WTC11 (cell line): Measurements from ENCODE around the gene AP3M1. TPM values are rescaled to one million over a fixed set of nuclear protein-coding genes. Genes with fewer than 3 reads are reported as not detected.

Experiments used
- ATAC-seq: fragments of 200-7000 bp; cut with Tn5 transposase; 2 replicates; pipeline ENCODE4 v1.10.0; 2021; ENCODE audit warnings: mild to moderate bottlenecking, moderate library complexity
- Bru-seq: library from RNA; stranded (reverse); fragments of 400-500 nt; gene quantifications from one replicate; lab custom pipeline; 2021; lab: Mats Ljungman, UMichigan
- CTCF ChIA-PET: fragments of 300-600 bp; sonication (Branson Sonifier 250); formaldehyde crosslinking; loops from one replicate; lab custom pipeline; 2021; ENCODE audit warnings: antibody characterized with exemption; lab: Charles Lee
- POLR2A ChIA-PET: fragments of 350-600 bp; sonication (Branson Sonifier 250); formaldehyde crosslinking; loops from one replicate; lab custom pipeline; 2021; ENCODE audit warnings: antibody characterized with exemption; lab: Charles Lee
- DNase-seq: peaks from one replicate; pipeline ENCODE4 v3.0.0; 2021; ENCODE audit warnings: low spot score
- H3K27ac Mint-ChIP-seq: 2 replicates; pipeline ENCODE4 v1.8.0; 2021; ENCODE audit warnings: mixed read lengths
- H3K27me3 Mint-ChIP-seq: 2 replicates; pipeline ENCODE4 v1.8.0; 2021; ENCODE audit warnings: low read depth, mild to moderate bottlenecking, moderate library complexity, mixed read lengths
- H3K36me3 Mint-ChIP-seq: 2 replicates; pipeline ENCODE4 v1.8.0; 2021; ENCODE audit warnings: mixed read lengths
- H3K4me1 Mint-ChIP-seq: 2 replicates; pipeline ENCODE4 v1.8.0; 2022; ENCODE audit warnings: mixed read lengths
- H3K4me3 Mint-ChIP-seq: 2 replicates; pipeline ENCODE4 v1.8.0; 2021; ENCODE audit warnings: mild to moderate bottlenecking, moderate library complexity, mixed read lengths
- H3K9me3 Mint-ChIP-seq: 2 replicates; pipeline ENCODE4 v1.8.0; 2021; ENCODE audit warnings: mixed read lengths
- CREM ChIP-seq: sonication (generic); formaldehyde crosslinking; IDR thresholded peaks from 2 replicates; pipeline ENCODE4 v1.8.1; 2022; ENCODE audit warnings: mild to moderate bottlenecking, missing genetic modification reagents, moderate library complexity
- NFE2L1 ChIP-seq: sonication (generic); formaldehyde crosslinking; IDR thresholded peaks from 2 replicates; pipeline ENCODE4 v1.8.1; 2023; ENCODE audit warnings: missing genetic modification reagents
- NFYB ChIP-seq: sonication (generic); formaldehyde crosslinking; conservative IDR thresholded peaks from 2 replicates; pipeline ENCODE4 v1.8.0; 2022; ENCODE audit warnings: low read depth, missing genetic modification reagents
- ZNF121 ChIP-seq: sonication (generic); formaldehyde crosslinking; IDR thresholded peaks from 2 replicates; pipeline ENCODE4 v1.8.0; 2023; ENCODE audit warnings: missing genetic modification reagents
- ZNF416 ChIP-seq: fragments of 250-450 bp; sonication (Bioruptor Pico); IDR thresholded peaks from 2 replicates; pipeline ENCODE4 v1.9.0; 2021; ENCODE audit warnings: mild to moderate bottlenecking, inconsistent platforms
- ZNF671 ChIP-seq: fragments of 250-450 bp; sonication (Bioruptor Pico); IDR thresholded peaks from 2 replicates; pipeline ENCODE4 v1.8.0; 2021; ENCODE audit warnings: mild to moderate bottlenecking
- long read RNA-seq, 3 experiments: library from RNA in 1 of 3; library from capped mRNA in 1 of 3; library from polyadenylated mRNA in 1 of 3; unstranded in 2 of 3; stranded (forward) in 1 of 3; transcript quantifications; one replicate each; pipeline ENCODE4 v2.0.0, GENCODE V29; 2021
- total RNA-seq: library from RNA; stranded (reverse); gene quantifications from 3 replicates; pipeline ENCODE4 v1.2.3, GENCODE V29; 2021
- TF ChIP-seq, protein P1 (sequence below): sonication (generic); formaldehyde crosslinking; IDR thresholded peaks from 2 replicates; pipeline ENCODE4 v1.8.1; 2023; ENCODE audit warnings: mild to moderate bottlenecking, missing genetic modification reagents
- TF ChIP-seq, protein P2 (sequence below): sonication (generic); formaldehyde crosslinking; IDR thresholded peaks from 2 replicates; pipeline ENCODE4 v1.8.0; 2023; ENCODE audit warnings: missing genetic modification reagents, mild to moderate bottlenecking, borderline replicate concordance
- TF ChIP-seq, protein P3 (sequence below): sonication (generic); formaldehyde crosslinking; IDR thresholded peaks from 2 replicates; pipeline ENCODE4 v1.8.1; 2022; ENCODE audit warnings: mild to moderate bottlenecking, moderate library complexity, missing genetic modification reagents
- TF ChIP-seq, protein P4 (sequence below): sonication (generic); formaldehyde crosslinking; IDR thresholded peaks from 2 replicates; pipeline ENCODE4 v1.8.0; 2022; ENCODE audit warnings: mild to moderate bottlenecking, missing genetic modification reagents
- TF ChIP-seq, protein P5 (sequence below): sonication (generic); formaldehyde crosslinking; IDR thresholded peaks from 2 replicates; pipeline ENCODE4 v1.8.0; 2022; ENCODE audit warnings: missing genetic modification reagents

The AP3M1 gene, protein sequence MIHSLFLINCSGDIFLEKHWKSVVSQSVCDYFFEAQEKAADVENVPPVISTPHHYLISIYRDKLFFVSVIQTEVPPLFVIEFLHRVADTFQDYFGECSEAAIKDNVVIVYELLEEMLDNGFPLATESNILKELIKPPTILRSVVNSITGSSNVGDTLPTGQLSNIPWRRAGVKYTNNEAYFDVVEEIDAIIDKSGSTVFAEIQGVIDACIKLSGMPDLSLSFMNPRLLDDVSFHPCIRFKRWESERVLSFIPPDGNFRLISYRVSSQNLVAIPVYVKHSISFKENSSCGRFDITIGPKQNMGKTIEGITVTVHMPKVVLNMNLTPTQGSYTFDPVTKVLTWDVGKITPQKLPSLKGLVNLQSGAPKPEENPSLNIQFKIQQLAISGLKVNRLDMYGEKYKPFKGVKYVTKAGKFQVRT
- 33.7 to 37.3 TPM (median 36.5 TPM) in 3 replicates for total RNA-seq
- percentile 80 among the genes with signal in this experiment for Bru-seq, nascent RNA
- long read RNA-seq, experiment 1, full-length matches to known transcripts, result 155 of 242 reads
- long read RNA-seq, experiment 1, partial matches to known transcripts, result 13 of 242 reads
- long read RNA-seq, experiment 1, other reads (novel, unspliced or antisense), result 74 of 242 reads
- long read RNA-seq, experiment 2, full-length matches to known transcripts, result 6 of 59 reads
- long read RNA-seq, experiment 2, partial matches to known transcripts, result 11 of 59 reads
- long read RNA-seq, experiment 2, other reads (novel, unspliced or antisense), result 42 of 59 reads
- long read RNA-seq, experiment 3, full-length matches to known transcripts, result 23 of 47 reads
- long read RNA-seq, experiment 3, partial matches to known transcripts, result 9 of 47 reads
- long read RNA-seq, experiment 3, other reads (novel, unspliced or antisense), result 15 of 47 reads

DNA sequence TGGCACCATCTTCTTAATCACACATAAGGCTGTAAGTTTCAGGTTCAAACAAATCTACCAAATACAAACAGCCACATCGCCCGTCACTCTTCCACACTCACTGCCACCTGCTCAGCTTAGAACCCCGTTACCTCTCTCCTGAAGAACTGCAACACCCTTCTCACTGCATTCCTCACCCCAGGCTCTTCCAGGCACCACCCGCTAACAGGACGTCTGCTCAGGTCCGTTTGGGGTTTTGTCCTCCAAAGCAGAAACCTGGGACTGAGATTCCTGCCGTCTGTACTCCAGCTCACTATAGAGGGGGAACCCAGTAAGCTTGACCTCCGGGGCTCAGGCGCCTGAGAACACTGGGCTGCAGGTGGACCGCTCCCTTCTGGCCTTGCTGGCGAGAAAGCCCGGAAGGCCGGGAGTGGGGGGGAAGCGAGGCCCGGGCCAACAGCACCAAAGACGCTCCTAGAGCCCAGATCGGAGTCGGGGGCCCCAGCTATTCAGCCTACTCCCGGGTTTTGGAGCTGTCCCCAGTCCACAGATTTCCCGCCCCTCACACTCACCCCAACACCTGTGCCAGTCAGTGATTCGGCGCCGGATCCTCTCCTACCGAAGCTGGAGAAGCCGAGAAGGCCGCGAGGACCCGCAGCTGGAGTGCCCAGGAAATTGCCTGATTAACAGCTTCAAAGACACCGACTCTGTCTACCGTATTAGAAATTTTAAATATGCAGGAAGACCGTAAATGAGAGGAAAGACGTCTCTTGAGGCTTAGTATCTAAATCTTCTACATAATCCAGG, at the start of gene AP3M1:
Gene AP3M1, minus strand, starts transcription at position 625 of the 786 bp plus-strand sequence. CDS start 12,449 bp downstream, outside the sequence.
- H3K27me3 Mint-ChIP-seq, result no peaks in the 10 kb centered on the region
- peak; percentile 87 for DNase-seq
- peaks cover 14% of the 10 kb centered on the region for H3K4me1 Mint-ChIP-seq
- peak; percentile 73 for ATAC-seq
- TF ChIP-seq, protein P1, sequence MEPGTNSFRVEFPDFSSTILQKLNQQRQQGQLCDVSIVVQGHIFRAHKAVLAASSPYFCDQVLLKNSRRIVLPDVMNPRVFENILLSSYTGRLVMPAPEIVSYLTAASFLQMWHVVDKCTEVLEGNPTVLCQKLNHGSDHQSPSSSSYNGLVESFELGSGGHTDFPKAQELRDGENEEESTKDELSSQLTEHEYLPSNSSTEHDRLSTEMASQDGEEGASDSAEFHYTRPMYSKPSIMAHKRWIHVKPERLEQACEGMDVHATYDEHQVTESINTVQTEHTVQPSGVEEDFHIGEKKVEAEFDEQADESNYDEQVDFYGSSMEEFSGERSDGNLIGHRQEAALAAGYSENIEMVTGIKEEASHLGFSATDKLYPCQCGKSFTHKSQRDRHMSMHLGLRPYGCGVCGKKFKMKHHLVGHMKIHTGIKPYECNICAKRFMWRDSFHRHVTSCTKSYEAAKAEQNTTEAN, result 0 out of 2 replicates have a peak, but pooled peaks have one; percentile 65
- TF ChIP-seq NFE2L1 (CRISPR knock-in tag) (peak; percentile 20; the same call in 1 of the 2 replicates), ZNF671 (CRISPR knock-in tag) (no peak), NFYB (CRISPR knock-in tag) (peak; percentile 23; the same call in 1 of the 2 replicates), CREM (CRISPR knock-in tag) (no peak; the same call in 1 of the 2 replicates), ZNF416 (CRISPR knock-in tag) (0 out of 2 replicates have a peak, but pooled peaks have one; percentile 40), ZNF121 (CRISPR knock-in tag) (no peak)
- TF ChIP-seq, protein P2, sequence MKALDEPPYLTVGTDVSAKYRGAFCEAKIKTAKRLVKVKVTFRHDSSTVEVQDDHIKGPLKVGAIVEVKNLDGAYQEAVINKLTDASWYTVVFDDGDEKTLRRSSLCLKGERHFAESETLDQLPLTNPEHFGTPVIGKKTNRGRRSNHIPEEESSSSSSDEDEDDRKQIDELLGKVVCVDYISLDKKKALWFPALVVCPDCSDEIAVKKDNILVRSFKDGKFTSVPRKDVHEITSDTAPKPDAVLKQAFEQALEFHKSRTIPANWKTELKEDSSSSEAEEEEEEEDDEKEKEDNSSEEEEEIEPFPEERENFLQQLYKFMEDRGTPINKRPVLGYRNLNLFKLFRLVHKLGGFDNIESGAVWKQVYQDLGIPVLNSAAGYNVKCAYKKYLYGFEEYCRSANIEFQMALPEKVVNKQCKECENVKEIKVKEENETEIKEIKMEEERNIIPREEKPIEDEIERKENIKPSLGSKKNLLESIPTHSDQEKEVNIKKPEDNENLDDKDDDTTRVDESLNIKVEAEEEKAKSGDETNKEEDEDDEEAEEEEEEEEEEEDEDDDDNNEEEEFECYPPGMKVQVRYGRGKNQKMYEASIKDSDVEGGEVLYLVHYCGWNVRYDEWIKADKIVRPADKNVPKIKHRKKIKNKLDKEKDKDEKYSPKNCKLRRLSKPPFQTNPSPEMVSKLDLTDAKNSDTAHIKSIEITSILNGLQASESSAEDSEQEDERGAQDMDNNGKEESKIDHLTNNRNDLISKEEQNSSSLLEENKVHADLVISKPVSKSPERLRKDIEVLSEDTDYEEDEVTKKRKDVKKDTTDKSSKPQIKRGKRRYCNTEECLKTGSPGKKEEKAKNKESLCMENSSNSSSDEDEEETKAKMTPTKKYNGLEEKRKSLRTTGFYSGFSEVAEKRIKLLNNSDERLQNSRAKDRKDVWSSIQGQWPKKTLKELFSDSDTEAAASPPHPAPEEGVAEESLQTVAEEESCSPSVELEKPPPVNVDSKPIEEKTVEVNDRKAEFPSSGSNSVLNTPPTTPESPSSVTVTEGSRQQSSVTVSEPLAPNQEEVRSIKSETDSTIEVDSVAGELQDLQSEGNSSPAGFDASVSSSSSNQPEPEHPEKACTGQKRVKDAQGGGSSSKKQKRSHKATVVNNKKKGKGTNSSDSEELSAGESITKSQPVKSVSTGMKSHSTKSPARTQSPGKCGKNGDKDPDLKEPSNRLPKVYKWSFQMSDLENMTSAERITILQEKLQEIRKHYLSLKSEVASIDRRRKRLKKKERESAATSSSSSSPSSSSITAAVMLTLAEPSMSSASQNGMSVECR (CRISPR knock-in tag), result 0 out of 2 replicates have a peak, but pooled peaks have one; percentile 39
- TF ChIP-seq, protein P3, sequence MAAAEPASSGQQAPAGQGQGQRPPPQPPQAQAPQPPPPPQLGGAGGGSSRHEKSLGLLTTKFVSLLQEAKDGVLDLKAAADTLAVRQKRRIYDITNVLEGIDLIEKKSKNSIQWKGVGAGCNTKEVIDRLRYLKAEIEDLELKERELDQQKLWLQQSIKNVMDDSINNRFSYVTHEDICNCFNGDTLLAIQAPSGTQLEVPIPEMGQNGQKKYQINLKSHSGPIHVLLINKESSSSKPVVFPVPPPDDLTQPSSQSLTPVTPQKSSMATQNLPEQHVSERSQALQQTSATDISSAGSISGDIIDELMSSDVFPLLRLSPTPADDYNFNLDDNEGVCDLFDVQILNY, result 0 out of 2 replicates have a peak, but pooled peaks have one; percentile 25
- TF ChIP-seq, protein P4, sequence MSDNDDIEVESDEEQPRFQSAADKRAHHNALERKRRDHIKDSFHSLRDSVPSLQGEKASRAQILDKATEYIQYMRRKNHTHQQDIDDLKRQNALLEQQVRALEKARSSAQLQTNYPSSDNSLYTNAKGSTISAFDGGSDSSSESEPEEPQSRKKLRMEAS (CRISPR knock-in tag), result no peak
- TF ChIP-seq, protein P5, sequence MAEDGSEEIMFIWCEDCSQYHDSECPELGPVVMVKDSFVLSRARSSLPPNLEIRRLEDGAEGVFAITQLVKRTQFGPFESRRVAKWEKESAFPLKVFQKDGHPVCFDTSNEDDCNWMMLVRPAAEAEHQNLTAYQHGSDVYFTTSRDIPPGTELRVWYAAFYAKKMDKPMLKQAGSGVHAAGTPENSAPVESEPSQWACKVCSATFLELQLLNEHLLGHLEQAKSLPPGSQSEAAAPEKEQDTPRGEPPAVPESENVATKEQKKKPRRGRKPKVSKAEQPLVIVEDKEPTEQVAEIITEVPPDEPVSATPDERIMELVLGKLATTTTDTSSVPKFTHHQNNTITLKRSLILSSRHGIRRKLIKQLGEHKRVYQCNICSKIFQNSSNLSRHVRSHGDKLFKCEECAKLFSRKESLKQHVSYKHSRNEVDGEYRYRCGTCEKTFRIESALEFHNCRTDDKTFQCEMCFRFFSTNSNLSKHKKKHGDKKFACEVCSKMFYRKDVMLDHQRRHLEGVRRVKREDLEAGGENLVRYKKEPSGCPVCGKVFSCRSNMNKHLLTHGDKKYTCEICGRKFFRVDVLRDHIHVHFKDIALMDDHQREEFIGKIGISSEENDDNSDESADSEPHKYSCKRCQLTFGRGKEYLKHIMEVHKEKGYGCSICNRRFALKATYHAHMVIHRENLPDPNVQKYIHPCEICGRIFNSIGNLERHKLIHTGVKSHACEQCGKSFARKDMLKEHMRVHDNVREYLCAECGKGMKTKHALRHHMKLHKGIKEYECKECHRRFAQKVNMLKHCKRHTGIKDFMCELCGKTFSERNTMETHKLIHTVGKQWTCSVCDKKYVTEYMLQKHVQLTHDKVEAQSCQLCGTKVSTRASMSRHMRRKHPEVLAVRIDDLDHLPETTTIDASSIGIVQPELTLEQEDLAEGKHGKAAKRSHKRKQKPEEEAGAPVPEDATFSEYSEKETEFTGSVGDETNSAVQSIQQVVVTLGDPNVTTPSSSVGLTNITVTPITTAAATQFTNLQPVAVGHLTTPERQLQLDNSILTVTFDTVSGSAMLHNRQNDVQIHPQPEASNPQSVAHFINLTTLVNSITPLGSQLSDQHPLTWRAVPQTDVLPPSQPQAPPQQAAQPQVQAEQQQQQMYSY (CRISPR knock-in tag), result peak; percentile 96
- H3K9me3 Mint-ChIP-seq, result no peaks in the 10 kb centered on the region
- H3K36me3 Mint-ChIP-seq, result no peaks in the 10 kb centered on the region
- ChIA-PET CTCF (interaction anchor here (0.5 to 1.9 kb wide), 8 partner anchors 12 to 1085 kb away, joined by 3 to 8 read pairs (median 4); partner anchors contain the start of gene COMTD1), POLR2A (interaction anchor here (0.6 to 2.6 kb wide), 15 partner anchors 15 to 1085 kb away, joined by 3 to 16 read pairs (median 4); partner anchors contain the start of genes COMTD1 and VCL)
- H3K27ac Mint-ChIP-seq, result peak within 1 kb of the TSS; percentile 72; the same call in 1 of the 2 replicates
- H3K4me3 Mint-ChIP-seq, result no peak within 1 kb of the TSS
